ENCODE results near the gene USP53.

GRCh38 chr4:119218093-119218492 is 5.6 kb downstream of the USP53 start:
- TF ChIP-seq CTCF (conservative IDR thresholded peaks at IDR 0.05; ENCODE audit: low read depth in 2 of 2) = no peak
- no peak for TF ChIP-seq EZH2 (IDR thresholded peaks at IDR 0.05; ENCODE audit: low read depth, unreplicated experiment)
- no peak for TF ChIP-seq EZH2phosphoT487 (IDR thresholded peaks at IDR 0.05; ENCODE audit: unreplicated experiment)
- TF ChIP-seq NANOG (IDR thresholded peaks at IDR 0.05; ENCODE audit: borderline replicate concordance) = no peak
- no peak for TF ChIP-seq REST (IDR thresholded peaks at IDR 0.05; ENCODE audit: unreplicated experiment)
- TF ChIP-seq CREB1 (CRISPR knock-in tag; IDR thresholded peaks at IDR 0.05; ENCODE audit: low read depth) = no peak
- no peak for TF ChIP-seq ZNF462 (CRISPR knock-in tag; IDR thresholded peaks at IDR 0.05)
- no peak for TF ChIP-seq ZNF114 (CRISPR knock-in tag; IDR thresholded peaks at IDR 0.05)
- TF ChIP-seq JUNB (IDR thresholded peaks at IDR 0.05; ENCODE audit: unreplicated experiment) = no peak
- TF ChIP-seq POLR2AphosphoS5 (IDR thresholded peaks at IDR 0.05; ENCODE audit: low read depth) = no peak
- no peak for TF ChIP-seq ZNF331 (CRISPR knock-in tag; IDR thresholded peaks at IDR 0.05; ENCODE audit: low read depth)
- no peak for TF ChIP-seq ETS1 (IDR thresholded peaks at IDR 0.05)

Measured in GM23338 (cell line).